ENCODE data around the gene P4HB. TPM values are rescaled to one million over a fixed set of nuclear protein-coding genes. Genes with fewer than 3 reads are reported as not detected.

Gene P4HB
- polyA plus RNA-seq, 1 of the 3 experiments (the other 2 are of a cell fraction): 165 TPM

GRCh38 chr17:81821147-81821546, 39.2 kb downstream of the P4HB start:
- ChIA-PET CTCF (interaction anchor here (1.2 to 2.6 kb wide), 4 partner anchors 8 to 99 kb away, joined by 3 to 17 read pairs (median 3); no protein-coding TSS in a partner anchor), POLR2A (interaction anchor here (1.4 kb wide), 1 partner anchor 12 kb away, joined by 4 read pairs; the partner anchor contains the start of gene MCRIP1)
- H3K79me2 ChIP-seq (ENCODE audit: insufficient read depth): 0 out of 2 replicates have a peak, but pooled peaks cover 3% of the 10 kb centered on the region
- DNase-seq: no peak
- no peaks in the 10 kb centered on the region for H3K9me2 ChIP-seq
- no peak overlapping the region for H3K4me2 ChIP-seq
- H3K27me3 ChIP-seq (ENCODE audit: insufficient read depth): no peaks in the 10 kb centered on the region; the same call in 1 of the 2 replicates
- H3F3A ChIP-seq (replicated peaks; ENCODE audit: insufficient read depth): no peaks in the 10 kb centered on the region
- H3K9ac ChIP-seq: no peak overlapping the region
- H4K20me1 ChIP-seq (ENCODE audit: insufficient read depth): peaks cover 10% of the 10 kb centered on the region; the same call in 1 of the 2 replicates
- no peaks in the 10 kb centered on the region for H3K9me3 ChIP-seq
- TF ChIP-seq NRF1 (IDR thresholded peaks at IDR 0.05; ENCODE audit: low read depth, low read length) (no peak), TCF12 (IDR thresholded peaks at IDR 0.05) (no peak), EP300 (IDR thresholded peaks at IDR 0.05; ENCODE audit: borderline replicate concordance in 1 of 2, low read depth in 1 of 2, low read length in 1 of 2) (no peak), GABPA (IDR thresholded peaks at IDR 0.05; ENCODE audit: low read depth) (no peak), RAD21 (IDR thresholded peaks at IDR 0.05; ENCODE audit: low read length) (no peak)
- H3K36me3 ChIP-seq (replicated peaks in 1 of 2; ENCODE audit: control insufficient read depth in 1 of 2, insufficient read depth in 2 of 2, low read length in 1 of 2): peaks cover 0 to 5% of the 10 kb centered on the region in 2 experiments
- WGBS (ENCODE audit: low lambda C conversion rate): 93% methylated on average over 8 of the region's 8 CpGs
- no peak overlapping the region; a peak in 1 of 4 replicates for H3K27ac ChIP-seq (ENCODE audit: low read depth in 2 of 2, low read length in 1 of 2)
- no peak overlapping the region for H3K4me3 ChIP-seq (ENCODE audit: low read depth in 2 of 2, low read length in 1 of 2)
- peaks cover 0 to 11% of the 10 kb centered on the region in 2 experiments; a peak in 1 of 4 replicates for H3K4me1 ChIP-seq (ENCODE audit: control insufficient read depth in 1 of 2, insufficient read depth in 2 of 2, low read depth in 1 of 2, low read length in 1 of 2)
- no peak overlapping the region for H2AFZ ChIP-seq (ENCODE audit: low read depth)

- ChIA-PET POLR2A (interaction anchor here (1.1 to 1.2 kb wide), 2 partner anchors 9 to 22 kb away, joined by 3 read pairs; no protein-coding TSS in a partner anchor), CTCF (interaction anchor here (0.6 to 1.5 kb wide), 3 partner anchors 14 to 85 kb away, joined by 3 read pairs; no protein-coding TSS in a partner anchor)
- no peaks in the 10 kb centered on the region; the same call in 1 of the 2 replicates for H3K27me3 ChIP-seq (ENCODE audit: insufficient read depth)
- H4K20me1 ChIP-seq (ENCODE audit: insufficient read depth): no peaks in the 10 kb centered on the region
- no peak for TF ChIP-seq RAD21 (IDR thresholded peaks at IDR 0.05; ENCODE audit: low read length)
- TF ChIP-seq, protein P1, sequence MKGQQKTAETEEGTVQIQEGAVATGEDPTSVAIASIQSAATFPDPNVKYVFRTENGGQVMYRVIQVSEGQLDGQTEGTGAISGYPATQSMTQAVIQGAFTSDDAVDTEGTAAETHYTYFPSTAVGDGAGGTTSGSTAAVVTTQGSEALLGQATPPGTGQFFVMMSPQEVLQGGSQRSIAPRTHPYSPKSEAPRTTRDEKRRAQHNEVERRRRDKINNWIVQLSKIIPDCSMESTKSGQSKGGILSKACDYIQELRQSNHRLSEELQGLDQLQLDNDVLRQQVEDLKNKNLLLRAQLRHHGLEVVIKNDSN (IDR thresholded peaks at IDR 0.05; ENCODE audit: borderline replicate concordance, low read depth): no peak
- peaks cover 0 to 5% of the 10 kb centered on the region in 2 experiments for H3K36me3 ChIP-seq (replicated peaks in 1 of 2; ENCODE audit: control insufficient read depth in 1 of 2, insufficient read depth in 2 of 2, low read length in 1 of 2)
- H2AFZ ChIP-seq (ENCODE audit: low read depth): no peak overlapping the region
- no peak overlapping the region for H3K4me2 ChIP-seq
- H3K9ac ChIP-seq: no peak overlapping the region
- peaks cover 0 to 20% of the 10 kb centered on the region in 2 experiments; a peak in 1 of 4 replicates for H3K4me1 ChIP-seq (ENCODE audit: control insufficient read depth in 1 of 2, insufficient read depth in 2 of 2, low read depth in 1 of 2, low read length in 1 of 2)
- no peaks in the 10 kb centered on the region for H3F3A ChIP-seq (replicated peaks; ENCODE audit: insufficient read depth)
- H3K9me3 ChIP-seq: no peaks in the 10 kb centered on the region
- no peak for DNase-seq
- H3K9me2 ChIP-seq: no peaks in the 10 kb centered on the region
- H3K27ac ChIP-seq (ENCODE audit: low read depth in 2 of 2, low read length in 1 of 2): no peak overlapping the region
- WGBS (ENCODE audit: low lambda C conversion rate): 60% methylated on average over 12 of the region's 13 CpGs
- no peak overlapping the region for H3K4me3 ChIP-seq (ENCODE audit: low read depth in 2 of 2, low read length in 1 of 2)
- H3K79me2 ChIP-seq (ENCODE audit: insufficient read depth): no peaks in the 10 kb centered on the region
Measured at GRCh38 chr17:81819708-81820107, 40.6 kb downstream of the P4HB start.

DNA sequence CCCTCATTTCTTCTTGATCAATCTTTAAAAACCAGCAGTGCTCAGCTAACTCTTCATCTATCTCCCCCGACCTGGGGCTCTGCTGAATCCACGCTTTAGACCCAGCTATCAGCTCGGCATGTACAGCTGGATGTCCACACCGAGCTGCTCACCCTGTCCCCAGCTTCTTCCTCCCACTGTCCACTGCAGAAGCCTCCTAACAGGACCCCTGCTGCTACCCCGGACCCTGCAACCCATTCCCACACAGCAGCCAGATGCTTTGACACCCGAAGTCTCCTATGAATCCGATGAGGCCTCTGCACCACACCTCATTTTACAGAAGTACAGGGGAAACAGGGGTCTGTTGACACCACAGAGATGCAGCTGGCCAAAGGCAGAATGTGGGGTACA, 42.6 kb downstream of the P4HB start:
- no peak overlapping the region for H3K4me3 ChIP-seq (ENCODE audit: low read depth in 2 of 2, low read length in 1 of 2)
- CTCF ChIA-PET: interaction anchor here (1.2 to 2.3 kb wide), 2 partner anchors 10 to 42 kb away, joined by 3 to 12 read pairs; no protein-coding TSS in a partner anchor
- no peak overlapping the region for H3K4me2 ChIP-seq
- H3K9me2 ChIP-seq: no peaks in the 10 kb centered on the region
- H3K9me3 ChIP-seq: no peaks in the 10 kb centered on the region
- H3K9ac ChIP-seq: no peak overlapping the region
- H3K4me1 ChIP-seq (ENCODE audit: control insufficient read depth in 1 of 2, insufficient read depth in 2 of 2, low read depth in 1 of 2, low read length in 1 of 2): peaks cover 0 to 23% of the 10 kb centered on the region in 2 experiments; a peak in 1 of 4 replicates
- no peak overlapping the region for H2AFZ ChIP-seq (ENCODE audit: low read depth)
- WGBS (ENCODE audit: low lambda C conversion rate): 39% methylated on average over 7 of the region's 7 CpGs
- no peaks in the 10 kb centered on the region for H3K79me2 ChIP-seq (ENCODE audit: insufficient read depth)
- no peaks in the 10 kb centered on the region for H4K20me1 ChIP-seq (ENCODE audit: insufficient read depth)
- H3F3A ChIP-seq (replicated peaks; ENCODE audit: insufficient read depth): no peaks in the 10 kb centered on the region
- no peak for DNase-seq
- no peaks in the 10 kb centered on the region; the same call in 1 of the 2 replicates for H3K27me3 ChIP-seq (ENCODE audit: insufficient read depth)
- POLR2A ChIA-PET: no interaction called here
- H3K27ac ChIP-seq (ENCODE audit: low read depth in 2 of 2, low read length in 1 of 2): no peak overlapping the region
- peaks cover 0 to 2% of the 10 kb centered on the region in 2 experiments for H3K36me3 ChIP-seq (replicated peaks in 1 of 2; ENCODE audit: control insufficient read depth in 1 of 2, insufficient read depth in 2 of 2, low read length in 1 of 2)
- TF ChIP-seq NFIC (IDR thresholded peaks at IDR 0.05; ENCODE audit: borderline replicate concordance) (no peak), TCF12 (IDR thresholded peaks at IDR 0.05) (no peak), EZH2phosphoT487 (IDR thresholded peaks at IDR 0.05; ENCODE audit: borderline replicate concordance, low read depth) (no peak), YY1 (IDR thresholded peaks at IDR 0.05; ENCODE audit: low read depth) (no peak), MXI1 (IDR thresholded peaks at IDR 0.05; ENCODE audit: low read depth, low read length) (no peak), FOXJ3 (CRISPR knock-in tag; IDR thresholded peaks at IDR 0.05) (no peak)
- TF ChIP-seq, protein P2, sequence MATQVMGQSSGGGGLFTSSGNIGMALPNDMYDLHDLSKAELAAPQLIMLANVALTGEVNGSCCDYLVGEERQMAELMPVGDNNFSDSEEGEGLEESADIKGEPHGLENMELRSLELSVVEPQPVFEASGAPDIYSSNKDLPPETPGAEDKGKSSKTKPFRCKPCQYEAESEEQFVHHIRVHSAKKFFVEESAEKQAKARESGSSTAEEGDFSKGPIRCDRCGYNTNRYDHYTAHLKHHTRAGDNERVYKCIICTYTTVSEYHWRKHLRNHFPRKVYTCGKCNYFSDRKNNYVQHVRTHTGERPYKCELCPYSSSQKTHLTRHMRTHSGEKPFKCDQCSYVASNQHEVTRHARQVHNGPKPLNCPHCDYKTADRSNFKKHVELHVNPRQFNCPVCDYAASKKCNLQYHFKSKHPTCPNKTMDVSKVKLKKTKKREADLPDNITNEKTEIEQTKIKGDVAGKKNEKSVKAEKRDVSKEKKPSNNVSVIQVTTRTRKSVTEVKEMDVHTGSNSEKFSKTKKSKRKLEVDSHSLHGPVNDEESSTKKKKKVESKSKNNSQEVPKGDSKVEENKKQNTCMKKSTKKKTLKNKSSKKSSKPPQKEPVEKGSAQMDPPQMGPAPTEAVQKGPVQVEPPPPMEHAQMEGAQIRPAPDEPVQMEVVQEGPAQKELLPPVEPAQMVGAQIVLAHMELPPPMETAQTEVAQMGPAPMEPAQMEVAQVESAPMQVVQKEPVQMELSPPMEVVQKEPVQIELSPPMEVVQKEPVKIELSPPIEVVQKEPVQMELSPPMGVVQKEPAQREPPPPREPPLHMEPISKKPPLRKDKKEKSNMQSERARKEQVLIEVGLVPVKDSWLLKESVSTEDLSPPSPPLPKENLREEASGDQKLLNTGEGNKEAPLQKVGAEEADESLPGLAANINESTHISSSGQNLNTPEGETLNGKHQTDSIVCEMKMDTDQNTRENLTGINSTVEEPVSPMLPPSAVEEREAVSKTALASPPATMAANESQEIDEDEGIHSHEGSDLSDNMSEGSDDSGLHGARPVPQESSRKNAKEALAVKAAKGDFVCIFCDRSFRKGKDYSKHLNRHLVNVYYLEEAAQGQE (IDR thresholded peaks at IDR 0.05; ENCODE audit: low read depth, low read length): no peak
- TF ChIP-seq, protein P1 (IDR thresholded peaks at IDR 0.05; ENCODE audit: borderline replicate concordance, low read depth): no peak
- TF ChIP-seq, protein P3, sequence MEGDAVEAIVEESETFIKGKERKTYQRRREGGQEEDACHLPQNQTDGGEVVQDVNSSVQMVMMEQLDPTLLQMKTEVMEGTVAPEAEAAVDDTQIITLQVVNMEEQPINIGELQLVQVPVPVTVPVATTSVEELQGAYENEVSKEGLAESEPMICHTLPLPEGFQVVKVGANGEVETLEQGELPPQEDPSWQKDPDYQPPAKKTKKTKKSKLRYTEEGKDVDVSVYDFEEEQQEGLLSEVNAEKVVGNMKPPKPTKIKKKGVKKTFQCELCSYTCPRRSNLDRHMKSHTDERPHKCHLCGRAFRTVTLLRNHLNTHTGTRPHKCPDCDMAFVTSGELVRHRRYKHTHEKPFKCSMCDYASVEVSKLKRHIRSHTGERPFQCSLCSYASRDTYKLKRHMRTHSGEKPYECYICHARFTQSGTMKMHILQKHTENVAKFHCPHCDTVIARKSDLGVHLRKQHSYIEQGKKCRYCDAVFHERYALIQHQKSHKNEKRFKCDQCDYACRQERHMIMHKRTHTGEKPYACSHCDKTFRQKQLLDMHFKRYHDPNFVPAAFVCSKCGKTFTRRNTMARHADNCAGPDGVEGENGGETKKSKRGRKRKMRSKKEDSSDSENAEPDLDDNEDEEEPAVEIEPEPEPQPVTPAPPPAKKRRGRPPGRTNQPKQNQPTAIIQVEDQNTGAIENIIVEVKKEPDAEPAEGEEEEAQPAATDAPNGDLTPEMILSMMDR (IDR thresholded peaks at IDR 0.05): no peak

All from SK-N-SH (cell line).